Parathyroid adenoma (tissue), 2 donors: ENCODE measurements around the gene SYNJ2.

Experiments used
- H2AFZ ChIP-seq: fragments of 300-600 bp; sonication (generic); one replicate; pipeline ENCODE4 v1.7.0; 2017; ENCODE audit warnings: antibody characterized with exemption, mild to moderate bottlenecking
- H3K27ac ChIP-seq: fragments of 300-600 bp; sonication (generic); one replicate; pipeline ENCODE4 v1.7.0; 2017
- H3K27me3 ChIP-seq: fragments of 300-600 bp; sonication (generic); one replicate; pipeline ENCODE4 v1.7.0; 2017; ENCODE audit warnings: low read length; ENCODE audit not compliant: control insufficient read depth, insufficient read depth
- H3K36me3 ChIP-seq: fragments of 300-600 bp; sonication (generic); one replicate; pipeline ENCODE4 v1.7.0; 2017; ENCODE audit warnings: low read length; ENCODE audit not compliant: control insufficient read depth, insufficient read depth
- H3K4me1 ChIP-seq: fragments of 300-600 bp; sonication (generic); one replicate; pipeline ENCODE4 v1.7.0; 2017; ENCODE audit warnings: control low read depth
- H3K4me2 ChIP-seq: fragments of 300-600 bp; sonication (generic); one replicate; pipeline ENCODE4 v1.7.0; 2017; ENCODE audit warnings: low read length
- H3K4me3 ChIP-seq: fragments of 300-600 bp; sonication (generic); one replicate; pipeline ENCODE4 v1.7.0; 2017; ENCODE audit warnings: low read depth, low read length
- H3K79me2 ChIP-seq: fragments of 300-600 bp; sonication (generic); one replicate; pipeline ENCODE4 v1.7.0; 2017; ENCODE audit warnings: control low read depth
- H3K9ac ChIP-seq: fragments of 300-600 bp; sonication (generic); one replicate; pipeline ENCODE4 v1.7.0; 2017; ENCODE audit warnings: mild to moderate bottlenecking
- H3K9me3 ChIP-seq: fragments of 300-600 bp; sonication (generic); one replicate; pipeline ENCODE4 v1.7.0; 2017; ENCODE audit warnings: low read length; ENCODE audit not compliant: control insufficient read depth
- CTCF ChIP-seq: fragments of 300-600 bp; sonication (generic); IDR thresholded peaks from one replicate; pipeline ENCODE4 v1.7.0; 2017; ENCODE audit warnings: antibody characterized with exemption, mild to moderate bottlenecking
- donor health status: primary hyperparathyroidism.

The SYNJ2 gene

GRCh38 chr6:158011980-158012566 is 30.4 kb downstream of the SYNJ2 start:
- Histone ChIP-seq H3K4me1 (peaks cover 9% of the 10 kb centered on the region), H3K9me3 (no peaks in the 10 kb centered on the region), H3K9ac (no peak overlapping the region), H3K36me3 (no peaks in the 10 kb centered on the region), H2AFZ (no peak overlapping the region), H3K27me3 (no peaks in the 10 kb centered on the region), H3K4me2 (no peak overlapping the region), H3K4me3 (no peak overlapping the region), H3K27ac (no peak overlapping the region), H3K79me2 (no peaks in the 10 kb centered on the region)
- TF ChIP-seq CTCF, result no peak

DNA sequence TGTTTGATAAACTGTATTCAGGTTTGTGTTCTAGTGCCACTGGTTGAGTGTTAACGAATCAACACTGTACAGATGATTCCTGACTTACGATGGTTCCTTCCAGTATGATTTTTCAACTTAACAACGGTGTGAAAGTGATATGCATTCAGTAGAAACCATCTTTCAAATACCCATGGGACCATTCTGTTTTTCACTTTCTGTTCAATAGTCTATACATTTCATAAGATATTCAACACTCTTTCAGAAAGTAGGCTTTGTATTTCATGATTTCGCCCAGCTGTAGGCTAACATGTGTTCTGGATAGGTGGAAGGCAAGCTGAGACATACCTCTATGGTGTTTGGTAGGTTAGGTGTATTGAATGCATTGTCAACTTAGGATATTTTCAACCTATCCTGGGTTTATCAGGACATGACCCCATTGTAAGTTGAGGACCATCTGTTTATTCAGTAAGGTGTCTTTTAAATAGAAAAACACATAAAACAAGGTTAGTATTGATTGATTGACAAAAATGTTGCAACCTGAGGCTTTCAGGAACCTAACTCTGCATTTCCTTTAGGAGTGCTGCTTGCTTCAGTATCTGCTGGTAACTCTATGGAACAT is 32.3 kb downstream of the SYNJ2 start:
- Histone ChIP-seq H3K36me3 (no peaks in the 10 kb centered on the region), H3K27ac (no peak overlapping the region), H3K4me3 (no peak overlapping the region), H3K4me2 (no peak overlapping the region), H3K79me2 (no peaks in the 10 kb centered on the region), H3K4me1 (peaks cover 6% of the 10 kb centered on the region), H3K9ac (no peak overlapping the region), H3K27me3 (no peaks in the 10 kb centered on the region), H2AFZ (no peak overlapping the region), H3K9me3 (no peaks in the 10 kb centered on the region)
- TF ChIP-seq CTCF, result no peak

DNA sequence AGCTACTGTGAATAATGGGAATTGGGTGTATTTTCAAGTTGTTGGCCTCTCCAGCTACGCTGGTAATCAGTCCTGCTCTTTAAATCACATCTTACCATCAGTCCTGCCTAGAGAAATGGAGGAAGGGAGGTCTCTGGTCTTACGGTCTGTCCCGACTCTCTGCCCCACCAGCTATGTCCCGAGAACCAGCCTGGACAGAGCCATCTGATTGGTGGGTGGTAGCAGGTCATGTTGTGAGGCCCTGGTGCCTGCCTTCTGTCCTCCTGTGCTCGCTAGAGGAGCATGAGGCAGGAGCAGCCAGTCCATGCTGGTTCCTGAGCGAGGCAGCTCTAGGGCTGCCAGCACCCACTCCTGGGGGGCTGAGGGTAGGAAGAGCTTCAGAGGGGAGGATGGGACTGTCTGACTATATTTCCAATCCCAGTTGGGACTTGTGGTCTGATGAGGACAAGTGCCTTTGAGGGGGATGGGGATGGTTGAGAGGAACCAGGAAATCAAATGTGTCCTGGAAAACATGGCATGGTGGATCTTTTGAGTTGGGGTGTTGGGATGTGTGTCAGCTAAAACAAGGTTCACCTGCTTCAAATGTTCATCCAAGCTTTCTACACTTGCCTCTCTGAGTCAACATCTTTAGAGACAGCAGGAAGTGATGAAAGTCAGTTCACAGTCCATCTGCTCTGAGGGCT is 33.0 kb downstream of the SYNJ2 start:
- H3K9ac ChIP-seq, result no peak overlapping the region
- no peak overlapping the region for H3K27ac ChIP-seq
- H3K4me3 ChIP-seq, result no peak overlapping the region
- no peak overlapping the region for H2AFZ ChIP-seq
- no peaks in the 10 kb centered on the region for H3K27me3 ChIP-seq
- no peak for TF ChIP-seq CTCF
- no peaks in the 10 kb centered on the region for H3K9me3 ChIP-seq
- peaks cover under 1% of the 10 kb centered on the region for H3K4me1 ChIP-seq
- no peaks in the 10 kb centered on the region for H3K36me3 ChIP-seq
- H3K4me2 ChIP-seq, result no peak overlapping the region
- no peaks in the 10 kb centered on the region for H3K79me2 ChIP-seq

- no peak for TF ChIP-seq CTCF
- H3K36me3 ChIP-seq, result no peaks in the 10 kb centered on the region
- H3K4me1 ChIP-seq, result no peaks in the 10 kb centered on the region
- no peak overlapping the region for H3K4me3 ChIP-seq
- H3K9me3 ChIP-seq, result no peaks in the 10 kb centered on the region
- no peak overlapping the region for H3K9ac ChIP-seq
- H2AFZ ChIP-seq, result no peak overlapping the region
- H3K79me2 ChIP-seq, result no peaks in the 10 kb centered on the region
- H3K27ac ChIP-seq, result no peak overlapping the region
- no peaks in the 10 kb centered on the region for H3K27me3 ChIP-seq
- H3K4me2 ChIP-seq, result no peak overlapping the region
Measured at GRCh38 chr6:158015188-158015506, 33.5 kb downstream of the SYNJ2 start.
